HEK293 (cell line): ENCODE results near the gene CALB2.

Experiments
- CTCF ChIA-PET: fragments of 350-600 bp; formaldehyde crosslinking; extraction: SDS; loops from one replicate; lab custom pipeline; 2021; ENCODE audit warnings: antibody characterized with exemption; lab: Yijun Ruan, JAX
- POLR2A ChIA-PET: fragments of 300-600 bp; formaldehyde crosslinking; extraction: SDS; loops from one replicate; lab custom pipeline; 2020; ENCODE audit warnings: antibody characterized with exemption, inconsistent platforms; lab: Yijun Ruan, JAX
- H3K27ac ChIP-seq: fragments of 200-500 bp; sonication (Bioruptor generic); 2 replicates; pipeline ENCODE4 v1.5.1; 2014; ENCODE audit warnings: low read depth, low read length, control low read depth, inconsistent platforms; ENCODE audit errors: extremely low read depth
- H3K36me3 ChIP-seq, 2 experiments: fragments of 200-500 bp in 1 of 2; sonication (Bioruptor generic) in 1 of 2; 1 replicate in 1 of 2; 2 replicates in 1 of 2; pipeline ENCODE4 v1.5.1; 2014 to 2017; ENCODE audit warnings: inconsistent platforms in 2 of 2, low read length in 2 of 2; ENCODE audit not compliant: control insufficient read depth in 2 of 2, insufficient read depth in 1 of 2
- H3K4me1 ChIP-seq: fragments of 200-500 bp; sonication (Bioruptor generic); 2 replicates; pipeline ENCODE4 v1.5.1; 2014; ENCODE audit warnings: mild to moderate bottlenecking, low read length, inconsistent platforms; ENCODE audit not compliant: control insufficient read depth, insufficient read depth
- H3K4me3 ChIP-seq: 2 replicates; pipeline ENCODE4 v1.5.1; 2011; ENCODE audit warnings: low read depth, mild to moderate bottlenecking, control low read depth, low read length, moderate library complexity
- H3K9me3 ChIP-seq: fragments of 200-500 bp; sonication (Bioruptor generic); 2 replicates; pipeline ENCODE4 v1.5.1; 2014; ENCODE audit warnings: low read depth, low read length, inconsistent platforms; ENCODE audit not compliant: control insufficient read depth, insufficient read depth
- GLI4 ChIP-seq: fragments of 450-650 bp; formaldehyde crosslinking; IDR thresholded peaks from 2 replicates; pipeline ENCODE4 v1.5.1; 2016; ENCODE audit warnings: missing biosample characterization, missing genetic modification characterization
- KLF10 ChIP-seq: fragments of 450-650 bp; IDR thresholded peaks from 2 replicates; pipeline ENCODE4 v1.5.1; 2018; ENCODE audit warnings: missing biosample characterization, mild to moderate bottlenecking, missing genetic modification characterization
- KLF16 ChIP-seq: fragments of 450-650 bp; formaldehyde crosslinking; IDR thresholded peaks from 2 replicates; pipeline ENCODE4 v1.5.1; 2017; ENCODE audit warnings: missing biosample characterization, missing genetic modification characterization
- MYNN ChIP-seq: fragments of 450-650 bp; formaldehyde crosslinking; IDR thresholded peaks from 2 replicates; pipeline ENCODE4 v1.5.1; 2016; ENCODE audit warnings: missing biosample characterization, missing genetic modification characterization, borderline replicate concordance
- OVOL3 ChIP-seq: fragments of 450-650 bp; formaldehyde crosslinking; IDR thresholded peaks from 2 replicates; pipeline ENCODE4 v1.5.1; 2016; ENCODE audit warnings: missing biosample characterization, missing genetic modification characterization
- PRDM2 ChIP-seq: fragments of 450-650 bp; formaldehyde crosslinking; IDR thresholded peaks from 2 replicates; pipeline ENCODE4 v1.5.1; 2016; ENCODE audit warnings: missing biosample characterization, missing genetic modification characterization, borderline replicate concordance
- SP3 ChIP-seq: fragments of 450-650 bp; formaldehyde crosslinking; IDR thresholded peaks from 2 replicates; pipeline ENCODE4 v1.5.1; 2016; ENCODE audit warnings: missing biosample characterization, missing genetic modification characterization
- WT1 ChIP-seq: fragments of 450-650 bp; formaldehyde crosslinking; IDR thresholded peaks from 2 replicates; pipeline ENCODE4 v1.5.1; 2016; ENCODE audit warnings: missing biosample characterization, missing genetic modification characterization
- ZBTB7A ChIP-seq: fragments of 450-650 bp; formaldehyde crosslinking; IDR thresholded peaks from 2 replicates; pipeline ENCODE4 v1.5.1; 2016; ENCODE audit warnings: low read depth, missing biosample characterization, missing genetic modification characterization
- ZNF132 ChIP-seq: fragments of 450-650 bp; formaldehyde crosslinking; IDR thresholded peaks from 2 replicates; pipeline ENCODE4 v1.5.1; 2017; ENCODE audit warnings: missing biosample characterization, missing genetic modification characterization, borderline replicate concordance
- ZNF138 ChIP-seq: fragments of 450-650 bp; formaldehyde crosslinking; IDR thresholded peaks from 2 replicates; pipeline ENCODE4 v1.5.1; 2016; ENCODE audit warnings: missing biosample characterization, missing genetic modification characterization, borderline replicate concordance
- ZNF292 ChIP-seq: fragments of 450-650 bp; formaldehyde crosslinking; IDR thresholded peaks from 2 replicates; pipeline ENCODE4 v1.5.1; 2016; ENCODE audit warnings: low read depth, missing biosample characterization, missing genetic modification characterization, borderline replicate concordance
- ZNF311 ChIP-seq: fragments of 450-650 bp; formaldehyde crosslinking; IDR thresholded peaks from 2 replicates; pipeline ENCODE4 v1.5.1; 2017; ENCODE audit warnings: missing biosample characterization, missing genetic modification characterization, borderline replicate concordance
- ZNF354C ChIP-seq: fragments of 450-650 bp; formaldehyde crosslinking; IDR thresholded peaks from 2 replicates; pipeline ENCODE4 v1.5.1; 2016; ENCODE audit warnings: missing biosample characterization, missing genetic modification characterization, low read depth, borderline replicate concordance
- ZNF639 ChIP-seq: fragments of 450-650 bp; formaldehyde crosslinking; IDR thresholded peaks from 2 replicates; pipeline ENCODE4 v1.5.1; 2016; ENCODE audit warnings: missing biosample characterization, missing genetic modification characterization
- ZNF747 ChIP-seq: fragments of 450-650 bp; formaldehyde crosslinking; IDR thresholded peaks from 2 replicates; pipeline ENCODE4 v1.5.1; 2016; ENCODE audit warnings: missing biosample characterization, missing genetic modification characterization
- ZNF830 ChIP-seq: fragments of 450-650 bp; IDR thresholded peaks from 2 replicates; pipeline ENCODE4 v1.5.0; 2018; ENCODE audit warnings: missing biosample characterization, missing genetic modification characterization, low read depth, mild to moderate bottlenecking, moderate library complexity
- ZSCAN4 ChIP-seq: fragments of 450-650 bp; formaldehyde crosslinking; IDR thresholded peaks from 2 replicates; pipeline ENCODE4 v1.5.1; 2017; ENCODE audit warnings: missing biosample characterization, missing genetic modification characterization
- TF ChIP-seq, protein P1 (sequence below): IDR thresholded peaks from 2 replicates; pipeline ENCODE4 v1.6.1; 2011; ENCODE audit warnings: mild to moderate bottlenecking, low read depth, low read length, borderline replicate concordance

Gene CALB2

DNA sequence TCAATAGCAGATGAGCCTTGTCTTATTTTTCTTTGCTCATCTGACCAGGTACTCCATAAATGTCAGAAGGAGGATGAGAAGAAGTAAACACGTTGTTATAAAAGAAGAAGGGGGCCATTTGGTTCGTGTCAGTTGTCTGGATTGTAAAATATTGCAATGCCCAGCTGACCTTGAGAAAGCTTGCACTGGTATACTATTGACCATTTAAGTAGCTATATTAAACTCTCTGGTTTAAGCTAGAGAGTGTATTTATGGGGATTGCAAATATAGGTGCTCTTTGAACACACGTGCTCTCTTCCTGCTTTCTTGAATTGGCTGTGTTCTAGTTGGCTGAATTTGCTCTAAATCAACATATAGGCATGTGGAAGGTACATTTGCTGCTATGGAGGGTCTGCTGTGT is 43.3 kb upstream of the CALB2 start (continued):
- no peak for TF ChIP-seq PRDM2 (tag by site-specific recombination)
- TF ChIP-seq KLF10 (tag by site-specific recombination): no peak
- TF ChIP-seq ZNF747 (tag by site-specific recombination): no peak
- no peak for TF ChIP-seq KLF16 (tag by site-specific recombination)

GRCh38 chr16:71319999-71320398 is 38.5 kb upstream of the CALB2 start:
- TF ChIP-seq ZNF132 (tag by site-specific recombination): no peak
- TF ChIP-seq ZNF354C (tag by site-specific recombination): no peak
- no peak for TF ChIP-seq ZNF292 (tag by site-specific recombination)
- TF ChIP-seq ZBTB7A (tag by site-specific recombination): no peak
- no peak for TF ChIP-seq GLI4 (tag by site-specific recombination)
- TF ChIP-seq ZNF138 (tag by site-specific recombination): no peak
- no peak for TF ChIP-seq ZNF639
- TF ChIP-seq OVOL3: no peak
- TF ChIP-seq ZSCAN4 (tag by site-specific recombination): no peak
- no peaks in the 10 kb centered on the region for H3K36me3 ChIP-seq
- ChIA-PET CTCF (interaction anchor here (1.0 kb wide), 1 partner anchor 8 kb away, joined by 5 read pairs; no protein-coding TSS in a partner anchor), POLR2A (no interaction called here)
- H3K9me3 ChIP-seq: no peaks in the 10 kb centered on the region
- H3K4me3 ChIP-seq: no peak overlapping the region
- no peaks in the 10 kb centered on the region for H3K4me1 ChIP-seq
- H3K27ac ChIP-seq: no peak overlapping the region

GRCh38 chr16:71327720-71328119 is 30.8 kb upstream of the CALB2 start:
- ChIA-PET CTCF (interaction anchor here (3.2 kb wide), 1 partner anchor 16 kb away, joined by 12 read pairs; no protein-coding TSS in a partner anchor), POLR2A (no interaction called here)
- TF ChIP-seq SP3 (tag by site-specific recombination) (no peak), WT1 (tag by site-specific recombination) (no peak), MYNN (tag by site-specific recombination) (no peak), ZNF830 (tag by site-specific recombination) (no peak), ZNF311 (tag by site-specific recombination) (no peak)
- TF ChIP-seq, protein P1, sequence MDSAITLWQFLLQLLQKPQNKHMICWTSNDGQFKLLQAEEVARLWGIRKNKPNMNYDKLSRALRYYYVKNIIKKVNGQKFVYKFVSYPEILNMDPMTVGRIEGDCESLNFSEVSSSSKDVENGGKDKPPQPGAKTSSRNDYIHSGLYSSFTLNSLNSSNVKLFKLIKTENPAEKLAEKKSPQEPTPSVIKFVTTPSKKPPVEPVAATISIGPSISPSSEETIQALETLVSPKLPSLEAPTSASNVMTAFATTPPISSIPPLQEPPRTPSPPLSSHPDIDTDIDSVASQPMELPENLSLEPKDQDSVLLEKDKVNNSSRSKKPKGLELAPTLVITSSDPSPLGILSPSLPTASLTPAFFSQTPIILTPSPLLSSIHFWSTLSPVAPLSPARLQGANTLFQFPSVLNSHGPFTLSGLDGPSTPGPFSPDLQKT: no peak

More at GRCh38 chr16:71327720-71328119, 30.8 kb upstream of the CALB2 start:
- Histone ChIP-seq H3K4me3 (no peak overlapping the region), H3K9me3 (no peaks in the 10 kb centered on the region), H3K36me3 (no peaks in the 10 kb centered on the region), H3K4me1 (no peaks in the 10 kb centered on the region), H3K27ac (no peak overlapping the region)
